ENCODE results near the gene NEGR1.

NEGR1 gene

DNA sequence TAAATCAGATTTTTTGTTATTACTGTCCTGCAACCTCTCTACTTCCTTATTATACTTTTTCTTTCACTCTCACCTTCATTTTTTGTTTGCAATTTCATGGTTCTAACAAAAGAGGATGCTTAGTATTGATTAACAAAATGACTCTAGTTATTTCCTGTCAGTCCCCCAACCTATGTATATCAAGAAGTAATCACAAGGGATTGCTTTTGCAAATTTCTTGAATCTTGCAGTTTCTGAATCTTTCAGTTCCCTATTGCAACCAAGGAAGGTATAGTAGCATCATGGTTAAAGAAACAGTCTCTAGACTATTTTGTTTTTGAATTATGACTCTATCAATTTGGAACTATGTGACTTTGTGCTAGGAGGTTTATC is 446.9 kb downstream of the NEGR1 start:
- DNase-seq, result no peak

DNA sequence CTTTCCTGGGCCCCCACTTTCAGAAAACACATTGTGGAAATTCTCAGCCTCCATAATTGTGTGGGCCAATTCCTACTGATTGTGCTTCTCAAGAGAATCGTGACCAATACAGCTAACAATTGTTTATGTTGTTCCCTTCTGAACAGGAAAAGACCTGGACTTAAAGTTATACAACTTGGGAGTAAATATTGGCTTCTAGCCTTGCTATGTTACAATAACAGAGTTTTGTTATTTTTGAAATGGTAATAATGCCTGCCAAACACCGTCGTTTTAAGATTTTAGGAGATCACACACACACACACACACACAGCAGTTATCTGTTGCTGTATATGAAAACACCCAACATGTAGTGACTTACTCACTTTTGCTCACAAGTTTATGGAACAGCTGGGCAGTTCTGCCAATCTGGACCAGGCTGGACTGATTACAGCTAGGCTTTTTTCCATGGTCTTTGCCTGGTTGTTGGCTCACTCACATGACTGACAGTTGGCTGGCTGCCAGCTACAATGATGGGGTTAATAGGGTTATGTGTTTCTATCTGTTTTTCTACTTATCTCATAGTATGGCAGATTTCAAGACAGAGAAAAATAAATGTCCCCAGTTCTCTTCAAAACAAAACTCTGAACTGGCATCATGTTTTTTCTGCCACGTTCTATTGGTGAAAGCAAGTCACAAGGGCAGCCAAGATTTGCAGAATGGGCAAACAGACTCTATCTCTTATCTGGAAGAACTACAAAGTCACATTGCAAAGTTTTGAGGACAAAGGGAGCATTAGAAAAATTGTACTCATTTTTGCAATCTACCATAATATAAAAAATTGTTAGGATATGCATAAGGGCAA is 447.5 kb downstream of the NEGR1 start:
- no peak for DNase-seq

DNA sequence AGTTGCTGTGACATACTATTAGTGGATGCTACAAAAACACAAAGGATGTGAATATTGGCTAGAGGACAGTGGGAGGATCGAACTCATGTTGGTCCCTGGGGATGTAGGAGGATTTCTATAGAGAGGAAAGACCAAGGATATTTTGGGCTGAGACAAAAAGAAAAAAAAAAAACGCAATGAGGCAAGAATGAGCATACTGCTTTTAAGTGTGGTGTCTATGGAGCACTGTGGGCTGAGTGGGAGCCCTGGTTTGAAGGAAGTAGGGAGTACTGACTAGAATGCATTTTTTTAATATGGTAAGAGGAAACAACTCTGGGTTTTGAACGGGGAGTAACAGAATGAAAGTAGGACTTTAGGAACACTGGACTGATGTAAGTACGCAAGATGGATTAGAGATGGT is 450.7 kb downstream of the NEGR1 start:
- no peak for DNase-seq

DNA sequence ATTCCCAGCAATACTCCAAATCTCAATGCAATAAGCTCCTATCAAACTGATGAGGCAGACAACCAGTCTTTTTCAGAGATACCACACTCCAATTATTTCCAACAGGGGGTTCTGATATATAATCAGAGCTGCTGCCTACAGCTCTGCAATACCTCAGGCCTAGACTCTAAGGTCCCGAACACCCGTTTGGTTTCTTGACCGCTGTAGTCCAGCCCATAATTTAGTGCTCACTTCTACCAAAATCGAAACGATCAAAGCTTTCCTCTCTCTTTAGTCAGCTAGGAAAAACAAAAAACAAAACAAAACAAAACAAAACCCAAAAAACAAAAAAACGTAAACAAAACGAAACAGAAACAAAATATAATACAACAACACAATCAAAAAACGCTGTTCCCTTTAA is 453.0 kb downstream of the NEGR1 start:
- DNase-seq, result no peak

DNA sequence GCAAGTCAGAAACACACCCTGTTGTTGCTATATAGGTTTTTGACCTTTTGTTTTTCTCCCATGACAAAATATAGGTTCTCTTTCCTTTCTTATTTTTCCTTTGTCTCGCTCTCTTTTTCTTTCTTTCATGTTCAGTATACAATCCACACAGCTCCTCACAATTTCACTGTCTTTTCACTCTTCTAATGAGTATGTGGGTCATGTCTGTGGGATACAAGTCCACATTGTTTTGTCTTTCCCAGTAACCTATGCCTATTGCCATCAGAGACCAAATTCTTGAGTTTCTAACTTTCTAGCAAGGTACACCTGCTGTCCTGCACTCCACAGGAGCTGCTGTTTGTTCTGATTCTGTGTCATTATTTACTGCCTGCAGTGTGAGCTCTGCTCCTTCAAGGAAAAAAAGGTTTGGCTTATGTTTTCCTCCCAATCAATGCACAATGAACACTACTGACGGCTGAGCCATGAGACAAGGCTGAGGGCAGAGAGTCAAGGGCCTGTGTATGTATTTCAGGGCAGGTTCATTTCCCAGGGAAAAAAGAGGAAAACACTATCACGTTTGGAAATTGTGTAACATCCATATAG is 453.8 kb downstream of the NEGR1 start:
- DNase-seq, result no peak

DNA sequence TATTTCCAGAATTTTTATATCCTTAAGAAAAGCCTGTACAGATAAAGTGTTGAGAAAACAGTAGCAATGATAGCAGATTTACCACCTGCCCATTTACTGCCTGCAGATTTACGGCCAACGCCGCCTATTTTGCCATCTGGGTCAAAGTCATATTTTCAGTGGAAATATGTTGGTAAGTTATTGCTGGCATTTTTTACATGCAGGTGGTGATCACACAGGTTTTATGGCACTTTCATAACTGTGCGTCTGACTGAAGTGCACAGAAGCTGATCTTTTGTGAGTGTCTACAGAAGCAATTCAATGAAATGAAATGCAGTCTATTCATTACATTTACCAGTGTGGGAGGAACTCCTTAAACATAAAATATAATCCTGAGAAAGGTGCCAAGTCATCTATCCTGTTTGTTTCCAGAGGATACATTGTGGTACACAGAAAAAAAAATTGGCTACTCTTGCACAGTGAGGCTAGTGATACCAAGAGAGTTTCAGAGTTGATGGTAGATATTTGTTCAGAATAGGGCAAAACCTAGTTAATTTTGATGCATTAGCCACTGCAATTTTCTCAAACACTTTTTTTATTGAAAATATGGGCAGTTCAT is 458.5 kb downstream of the NEGR1 start:
- DNase-seq, result no peak

DNA sequence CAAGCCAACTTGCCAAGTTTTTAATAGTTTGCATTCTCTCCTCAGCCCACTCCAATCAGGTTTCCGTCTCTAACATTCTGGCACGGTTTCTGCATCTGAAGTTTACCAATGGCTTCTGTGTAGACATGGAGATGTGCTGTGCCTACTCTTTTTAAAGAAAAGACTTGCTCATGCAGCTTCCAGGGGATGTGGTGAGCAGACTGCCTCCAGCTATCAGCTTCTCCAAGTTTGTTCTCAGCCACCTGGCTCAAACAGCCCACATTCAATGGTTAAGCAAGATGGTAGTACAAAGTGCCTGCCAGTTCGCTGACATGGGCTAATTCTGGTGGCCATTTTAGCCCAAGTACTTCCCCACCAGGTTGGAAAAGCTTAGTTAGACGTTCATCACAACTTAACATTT is 465.3 kb downstream of the NEGR1 start:
- DNase-seq, result no peak

DNA sequence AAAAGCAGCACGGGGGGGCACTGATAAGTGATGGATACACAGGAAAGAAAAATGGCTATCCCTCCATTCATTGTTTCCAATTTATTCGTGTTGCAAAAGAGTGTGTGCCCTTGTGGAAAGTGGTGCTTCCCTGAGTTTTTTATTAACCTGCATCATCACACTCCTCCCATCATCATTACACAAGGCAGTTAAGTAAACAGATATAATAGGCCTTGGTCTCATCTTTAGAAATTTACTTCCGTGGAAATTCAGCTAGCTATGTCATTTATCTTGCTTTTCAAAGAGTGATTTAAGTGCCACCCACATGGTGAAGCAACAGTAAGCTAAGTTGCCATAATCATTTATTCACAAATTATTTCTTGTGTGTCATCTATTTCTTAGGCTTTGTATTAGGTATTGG is 473.3 kb downstream of the NEGR1 start:
- no peak for DNase-seq

DNA sequence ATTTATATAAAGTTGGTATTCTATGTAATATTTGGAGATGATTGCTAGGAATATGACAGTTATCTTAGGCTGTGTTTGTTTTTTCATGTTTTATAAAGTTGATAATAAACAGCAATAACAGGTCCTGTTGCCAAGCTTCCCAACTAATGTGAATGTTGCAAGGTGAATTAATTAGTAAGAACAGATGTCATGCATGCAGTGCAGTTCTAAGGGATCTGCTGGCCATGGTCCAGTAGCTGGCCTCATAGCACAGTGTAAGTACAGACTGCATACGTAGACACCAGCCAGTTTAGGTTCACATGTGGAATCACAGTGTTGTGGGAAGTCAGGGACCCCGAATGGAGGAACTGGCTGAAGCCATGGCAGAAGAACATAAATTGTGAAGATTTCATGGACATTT is 478.2 kb downstream of the NEGR1 start:
- DNase-seq, result no peak

DNA sequence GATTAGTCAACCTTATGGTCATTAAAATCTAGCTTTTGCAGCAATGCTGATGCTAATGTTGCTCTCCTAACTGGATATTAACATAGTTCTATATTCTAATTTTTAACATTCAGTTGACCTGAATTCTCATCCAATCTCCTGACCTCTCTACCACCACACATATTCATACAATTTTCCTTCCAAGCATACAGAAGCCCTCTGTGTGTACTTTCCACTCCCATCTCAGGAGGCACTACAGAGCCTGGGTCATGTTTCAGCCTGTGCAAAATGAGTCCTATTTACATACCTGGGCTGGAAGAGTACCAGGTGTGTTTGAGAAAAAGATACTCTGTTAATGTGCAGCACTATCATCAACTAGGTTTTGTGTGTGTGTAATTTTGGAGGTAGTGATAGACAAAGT is 486.3 kb downstream of the NEGR1 start:
- DNase-seq, result no peak

DNA sequence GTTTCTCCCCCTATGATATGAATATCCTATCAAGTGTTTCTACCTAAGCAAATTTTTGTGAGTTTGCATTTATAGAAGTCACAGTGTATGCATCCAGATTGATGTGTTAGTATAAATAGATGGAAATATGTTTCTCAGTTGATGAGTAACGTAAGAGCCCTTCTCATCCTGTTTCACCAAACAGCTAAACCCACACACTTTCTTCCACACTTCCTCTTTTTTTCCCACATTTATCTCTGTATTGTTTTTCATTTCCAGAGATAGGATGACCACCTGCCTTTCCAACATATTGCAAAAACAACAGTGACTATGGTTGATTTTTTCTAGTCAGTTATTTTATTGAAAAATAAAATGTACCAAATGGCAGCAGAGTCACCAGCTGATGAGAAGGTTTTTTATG is 490.1 kb downstream of the NEGR1 start:
- DNase-seq, result no peak

DNA sequence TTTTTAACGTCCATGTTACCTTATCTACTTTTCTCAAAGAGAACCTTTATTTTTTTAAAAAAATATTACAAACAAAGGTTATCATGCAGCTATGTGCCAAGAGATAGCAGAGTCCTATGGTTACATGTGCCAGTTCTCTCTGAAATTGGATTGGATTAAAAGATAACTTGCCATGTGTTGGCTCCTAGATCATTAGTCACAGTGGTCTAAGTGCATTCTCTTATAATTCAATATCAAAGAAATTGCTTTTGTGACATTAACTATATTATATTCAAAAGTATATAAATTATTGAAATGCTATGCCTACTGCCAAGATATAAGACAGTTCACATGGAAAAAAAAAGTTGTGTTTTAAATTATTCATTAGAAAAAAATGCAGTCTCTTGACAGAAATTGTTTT is 494.2 kb downstream of the NEGR1 start:
- no peak for DNase-seq

DNA sequence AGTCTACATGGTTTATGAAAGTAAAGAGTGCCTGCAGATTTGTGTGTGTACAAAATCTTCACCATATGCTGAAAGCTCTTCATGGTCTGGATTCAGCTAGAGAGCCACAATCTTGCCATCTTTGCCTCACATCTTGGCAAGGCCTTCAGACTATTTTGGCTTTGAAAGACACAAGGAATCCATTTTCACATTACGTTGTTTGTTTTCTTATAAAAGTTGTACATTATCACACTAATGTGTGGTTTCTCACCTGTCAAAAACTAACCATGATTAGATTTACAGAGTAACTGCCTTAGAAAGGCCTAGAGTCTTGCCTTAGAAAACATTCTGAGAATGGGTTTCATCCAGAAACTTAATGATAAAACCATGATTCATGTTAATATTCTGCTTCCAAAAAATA is 494.6 kb downstream of the NEGR1 start:
- no peak for DNase-seq

DNA sequence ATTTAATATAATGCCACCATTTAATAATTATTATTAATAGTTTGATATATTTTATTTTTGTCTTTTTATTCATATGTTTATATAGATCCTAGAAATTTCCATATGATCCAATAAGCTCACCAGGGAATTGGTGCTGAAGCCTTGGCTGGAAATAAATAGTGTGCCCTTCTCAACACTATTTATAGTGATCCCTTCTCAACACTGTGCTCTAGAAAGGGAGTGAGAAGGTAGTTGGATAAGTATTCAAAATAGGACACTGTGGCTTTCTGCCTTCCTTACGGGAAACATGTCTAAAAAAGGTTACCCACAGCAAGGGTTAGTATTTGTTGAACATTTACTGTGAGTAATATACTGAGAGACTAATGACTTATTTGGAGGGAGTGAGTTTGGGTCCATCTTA is 496.1 kb downstream of the NEGR1 start:
- DNase-seq, result no peak

DNA sequence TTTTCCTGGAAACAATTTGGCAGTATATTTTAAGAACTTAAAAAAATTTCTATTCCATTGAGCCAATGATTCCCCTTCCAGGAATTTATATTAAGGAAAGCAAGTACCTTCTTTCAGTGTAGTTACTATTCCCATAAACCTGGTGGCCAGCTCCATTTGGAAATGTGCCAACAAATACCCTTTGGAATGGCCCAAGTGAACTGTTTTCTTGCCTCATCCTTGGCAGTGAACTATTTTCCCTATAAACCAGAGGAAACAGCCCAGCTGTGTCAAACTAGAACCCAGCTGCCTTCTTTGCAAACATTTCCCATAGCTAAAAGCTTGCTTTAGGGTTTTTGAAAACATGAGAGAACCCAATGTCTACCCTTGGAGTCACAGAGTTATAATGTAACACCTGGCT is 496.9 kb downstream of the NEGR1 start:
- DNase-seq, result no peak

DNA sequence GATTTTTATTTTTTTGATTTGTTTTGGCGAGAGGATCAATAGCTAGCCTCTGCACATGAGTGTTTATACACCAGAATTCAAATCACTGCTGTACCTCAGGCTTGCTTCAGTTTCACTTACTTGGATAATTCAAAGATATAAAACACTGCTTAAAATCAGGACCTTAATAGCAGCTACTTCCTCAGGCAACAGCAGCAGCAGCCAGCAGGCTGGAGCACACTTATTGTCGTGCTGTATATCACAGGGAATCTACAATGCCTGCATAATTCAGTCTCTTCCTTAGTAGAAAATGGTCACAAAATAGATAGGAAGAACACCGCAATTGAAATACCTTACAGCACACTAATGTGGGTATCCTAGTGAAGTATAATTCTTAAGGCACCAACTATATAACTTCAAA is 497.3 kb downstream of the NEGR1 start:
- no peak for DNase-seq

DNA sequence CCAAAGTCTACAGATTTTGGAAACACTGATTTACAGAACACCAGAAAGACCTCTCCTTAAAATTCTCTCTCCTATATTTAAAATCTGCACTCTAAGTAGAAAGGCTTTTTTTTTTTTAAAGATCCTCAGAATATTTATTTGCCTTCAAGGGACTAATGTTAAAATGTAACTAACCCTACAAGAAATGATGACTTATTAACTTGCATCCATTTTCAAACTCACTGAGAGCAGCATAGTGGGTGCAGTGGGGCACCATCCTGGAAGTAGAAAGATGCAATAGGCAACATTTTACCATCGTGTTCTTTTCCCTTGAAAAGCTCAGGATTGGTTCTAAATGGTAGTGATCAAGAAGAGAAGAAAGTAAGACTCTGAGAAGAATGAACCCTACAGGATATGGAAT is 498.1 kb downstream of the NEGR1 start:
- no peak for DNase-seq

DNA sequence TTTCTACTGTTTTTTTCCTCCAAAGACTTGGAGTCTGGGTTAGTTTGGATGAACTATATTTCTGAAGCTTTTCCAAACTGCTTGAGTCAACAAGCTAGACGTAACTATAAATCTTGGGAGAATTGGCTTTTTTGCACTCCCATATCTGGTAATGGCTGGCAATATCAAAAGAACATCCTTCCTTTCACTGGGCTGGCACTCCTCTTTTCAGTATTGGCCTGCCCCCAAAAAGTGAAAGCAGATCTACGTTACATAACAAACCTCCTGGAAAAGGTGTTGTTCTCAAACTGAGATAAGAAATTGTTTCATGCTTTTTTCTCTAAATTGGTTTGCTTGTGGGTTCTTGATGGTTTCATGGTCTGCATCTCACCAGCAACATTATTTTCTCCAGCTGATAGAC is 499.3 kb downstream of the NEGR1 start:
- no peak for DNase-seq

DNA sequence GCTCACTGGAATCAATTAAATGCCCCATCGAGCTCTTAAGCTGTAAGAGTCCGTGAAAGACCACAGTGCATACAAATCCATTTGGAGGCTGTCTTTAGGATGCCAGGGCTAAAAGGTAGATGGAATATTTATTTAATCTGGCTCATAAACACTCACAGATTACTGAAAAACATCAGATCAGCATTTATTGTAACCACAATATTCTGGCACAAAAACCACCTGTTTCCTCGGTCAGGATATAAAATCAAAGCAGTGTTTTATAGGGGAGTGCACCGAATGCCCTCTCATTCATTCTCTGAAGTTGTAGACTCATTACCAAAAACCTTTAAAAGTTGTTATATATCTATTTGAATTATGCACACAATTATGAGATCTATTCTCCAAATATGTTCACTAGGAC is 500.9 kb downstream of the NEGR1 start:
- DNase-seq, result no peak

DNA sequence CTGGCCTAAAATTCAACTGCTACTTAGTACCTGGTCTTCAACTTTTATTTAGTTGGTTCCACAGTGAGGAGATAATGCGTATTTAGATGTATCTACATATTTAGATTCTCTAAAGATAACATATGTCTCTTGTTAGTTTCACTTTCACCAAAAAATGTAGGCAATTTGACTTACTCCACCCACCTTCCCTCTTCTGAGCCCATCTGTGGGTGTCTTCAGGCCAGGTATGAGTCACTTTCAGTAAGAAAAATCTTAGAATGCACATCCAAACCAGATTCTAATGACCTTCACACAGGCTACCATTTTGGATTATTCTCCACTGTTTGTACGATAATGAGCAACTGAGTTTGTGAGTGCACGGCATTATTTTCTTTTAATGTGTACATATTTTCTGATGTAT is 501.7 kb downstream of the NEGR1 start:
- no peak for DNase-seq

DNA sequence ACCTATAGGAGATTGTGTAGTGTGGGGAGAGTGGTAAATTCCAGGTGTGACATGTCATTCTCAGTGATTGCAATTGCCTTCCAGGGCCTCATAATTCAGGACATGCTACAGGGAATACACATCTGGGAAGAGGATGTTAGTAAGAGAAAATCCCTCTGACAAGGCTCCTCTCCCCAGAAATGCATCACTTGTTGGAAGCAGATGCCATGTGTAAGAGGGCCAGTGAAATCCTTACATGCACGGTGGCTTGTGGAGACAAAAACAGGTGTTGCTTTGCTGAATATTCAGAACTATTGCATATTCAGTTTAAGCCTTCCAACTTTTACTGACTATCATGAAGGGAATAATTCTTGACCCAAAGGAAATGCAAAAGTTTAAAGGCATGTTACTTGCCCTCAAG is 503.4 kb downstream of the NEGR1 start:
- DNase-seq, result no peak

DNA sequence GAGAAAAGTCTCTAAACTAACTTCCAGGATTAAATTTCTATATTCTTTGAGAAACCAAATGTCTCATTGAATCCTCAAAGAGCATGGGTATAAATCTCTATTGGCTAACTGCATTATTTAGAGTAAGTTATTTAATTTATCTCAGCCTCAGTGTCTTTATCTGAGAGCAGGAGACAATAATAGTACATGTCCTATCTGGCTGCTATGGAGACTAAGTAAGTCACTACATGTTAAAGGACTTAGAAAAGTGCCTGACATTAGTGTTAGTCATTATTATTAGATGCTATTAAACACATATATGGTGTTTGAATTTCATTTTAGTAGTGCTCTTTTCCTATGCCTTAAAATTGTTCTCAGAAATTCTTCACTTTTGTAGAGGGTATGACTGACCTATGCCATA is 505.2 kb downstream of the NEGR1 start:
- no peak for DNase-seq

DNA sequence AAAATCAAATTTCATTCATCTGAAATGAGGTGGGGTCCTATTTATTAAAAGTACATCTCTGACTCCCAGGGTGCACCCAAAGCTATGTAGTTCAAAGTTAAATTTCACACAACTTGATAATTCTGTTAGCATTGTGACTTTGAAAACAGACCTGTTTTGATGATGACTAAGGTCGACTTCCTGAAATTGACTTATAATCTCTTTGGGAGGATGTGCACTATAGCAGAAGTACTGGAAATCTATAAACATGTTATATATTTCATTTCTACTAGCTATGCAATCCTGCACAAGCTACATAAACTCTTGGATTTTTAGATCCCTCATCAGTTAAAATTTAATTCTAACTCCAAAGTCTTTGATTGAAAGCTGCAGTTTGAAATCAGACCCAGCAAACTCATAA is 507.6 kb downstream of the NEGR1 start:
- DNase-seq, result no peak

DNA sequence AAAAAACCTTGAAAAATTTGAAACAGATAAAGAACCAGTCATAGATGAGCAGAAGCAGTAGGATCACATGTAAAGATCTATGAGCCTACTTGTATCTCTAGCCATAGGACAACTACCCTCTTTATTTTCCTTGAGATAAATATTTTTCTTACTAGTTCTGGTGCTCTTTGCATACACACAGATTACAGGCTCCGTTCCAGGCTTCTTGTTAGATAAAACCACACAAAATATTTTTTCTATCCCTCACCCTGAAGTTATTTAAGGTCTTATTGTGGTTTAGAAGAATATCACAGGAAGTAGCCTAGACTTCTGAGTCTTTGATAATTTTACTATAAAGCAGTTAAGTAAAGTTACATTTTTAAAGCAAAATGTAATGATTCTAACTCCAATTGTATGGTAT is 512.2 kb downstream of the NEGR1 start:
- DNase-seq, result no peak

DNA sequence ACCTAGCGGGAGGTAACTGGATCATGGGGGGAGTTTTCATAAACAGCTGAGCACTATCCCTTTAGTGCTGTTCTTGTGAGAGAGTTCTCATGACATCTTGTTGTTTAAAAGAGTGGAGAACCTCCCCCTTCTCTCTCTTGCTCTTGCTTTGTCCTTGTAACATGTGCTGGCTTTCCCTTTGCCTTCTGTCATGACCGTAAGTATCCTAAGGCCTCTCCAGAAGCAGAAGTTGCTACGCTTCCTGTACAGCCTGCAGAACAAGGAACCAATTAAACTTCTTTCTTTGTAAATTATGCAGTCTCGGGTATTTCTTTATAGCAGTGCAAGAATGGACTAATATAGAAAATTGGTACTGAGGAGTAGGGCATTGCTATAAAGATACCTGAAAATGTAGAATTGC is 515.6 kb downstream of the NEGR1 start:
- DNase-seq, result no peak
